DOHH2 (cell line): ENCODE results near the gene NRCAM.

Experiments
- H3F3A ChIP-seq: fragments of 200-600 bp; sonication (generic), shearing (Covaris generic); 2 replicates; pipeline ENCODE4 v1.6.0; 2016; ENCODE audit warnings: antibody characterized with exemption, mild to moderate bottlenecking; ENCODE audit not compliant: control insufficient read depth, insufficient read depth
- H3K27ac ChIP-seq: fragments of 200-600 bp; sonication (generic); 2 replicates; pipeline ENCODE4 v1.5.1; 2014; ENCODE audit warnings: low read depth, mild to moderate bottlenecking, low read length, moderate library complexity
- H3K27me3 ChIP-seq: fragments of 200-600 bp; sonication (generic); 2 replicates; pipeline ENCODE4 v1.6.1; 2014; ENCODE audit warnings: mild to moderate bottlenecking, low read length, mixed read lengths; ENCODE audit not compliant: control insufficient read depth
- H3K36me3 ChIP-seq: fragments of 200-600 bp; sonication (generic); 2 replicates; pipeline ENCODE4 v1.6.1; 2014; ENCODE audit warnings: mild to moderate bottlenecking, low read length, moderate library complexity, mixed read lengths; ENCODE audit not compliant: control insufficient read depth
- H3K4me1 ChIP-seq: fragments of 200-600 bp; sonication (generic); 2 replicates; pipeline ENCODE4 v1.6.1; 2014; ENCODE audit warnings: mild to moderate bottlenecking, low read length, mixed read lengths; ENCODE audit not compliant: control insufficient read depth
- H3K4me2 ChIP-seq: fragments of 200-600 bp; sonication (generic); 2 replicates; pipeline ENCODE4 v1.6.0; 2014; ENCODE audit warnings: mild to moderate bottlenecking, low read length, moderate library complexity
- H3K4me3 ChIP-seq: fragments of 200-600 bp; sonication (generic); 2 replicates; pipeline ENCODE4 v1.5.1; 2014; ENCODE audit warnings: mild to moderate bottlenecking, low read length, mixed read lengths
- H3K79me2 ChIP-seq: fragments of 200-600 bp; sonication (generic); 2 replicates; pipeline ENCODE4 v1.6.1; 2014; ENCODE audit warnings: mild to moderate bottlenecking, low read length, mixed read lengths; ENCODE audit not compliant: control insufficient read depth
- H3K9me2 ChIP-seq: fragments of 200-600 bp; sonication (generic); replicated peaks from 2 replicates; pipeline ENCODE4 v1.6.1; 2014; ENCODE audit warnings: mild to moderate bottlenecking, low read length, mixed read lengths; ENCODE audit not compliant: control insufficient read depth
- H3K9me3 ChIP-seq: fragments of 200-600 bp; sonication (generic); 2 replicates; pipeline ENCODE4 v1.6.1; 2014; ENCODE audit warnings: antibody characterized with exemption, low read length, mixed read lengths; ENCODE audit not compliant: control insufficient read depth, insufficient read depth
- H4K20me1 ChIP-seq: fragments of 200-600 bp; sonication (generic); 2 replicates; pipeline ENCODE4 v1.6.0; 2014; ENCODE audit warnings: low read depth, mild to moderate bottlenecking, antibody characterized with exemption, low read length, moderate library complexity; ENCODE audit not compliant: control insufficient read depth, insufficient read depth
- CTCF ChIP-seq: fragments of 200-600 bp; sonication (generic); IDR thresholded peaks from one replicate; pipeline ENCODE4 v1.5.1; 2014; ENCODE audit warnings: antibody characterized with exemption, mild to moderate bottlenecking, low read depth, low read length; ENCODE audit not compliant: poor library complexity, severe bottlenecking
- EZH2phosphoT487 ChIP-seq: fragments of 200-600 bp; sonication (generic); IDR thresholded peaks from 2 replicates; pipeline ENCODE4 v1.6.1; 2017; ENCODE audit warnings: borderline replicate concordance, mild to moderate bottlenecking, antibody characterized with exemption, low read length, moderate library complexity, mixed read lengths

Gene NRCAM

GRCh38 chr7:108415821-108416536 lies 40.3 kb downstream of the NRCAM start:
- Histone ChIP-seq H3K27ac (peak overlapping the region; percentile 81), H3K79me2 (no peaks in the 10 kb centered on the region), H3K36me3 (no peaks in the 10 kb centered on the region), H3K4me1 (peaks cover 50% of the 10 kb centered on the region), H4K20me1 (peaks cover 7% of the 10 kb centered on the region; the same call in 1 of the 2 replicates), H3K27me3 (peaks cover 58% of the 10 kb centered on the region), H3K4me3 (peak overlapping the region; percentile 56), H3F3A (peaks cover 17% of the 10 kb centered on the region), H3K9me3 (no peaks in the 10 kb centered on the region), H3K4me2 (peak overlapping the region; percentile 70), H3K9me2 (no peaks in the 10 kb centered on the region)
- TF ChIP-seq CTCF = no peak
- TF ChIP-seq EZH2phosphoT487 = no peak

GRCh38 chr7:108415084-108415483 lies 41.2 kb downstream of the NRCAM start:
- H3K4me1 ChIP-seq = peaks cover 50% of the 10 kb centered on the region
- peaks cover 17% of the 10 kb centered on the region for H3F3A ChIP-seq
- H4K20me1 ChIP-seq = peaks cover 7% of the 10 kb centered on the region; the same call in 1 of the 2 replicates
- peak overlapping the region; percentile 56; the same call in 1 of the 2 replicates for H3K4me3 ChIP-seq
- no peaks in the 10 kb centered on the region for H3K9me3 ChIP-seq
- no peak for TF ChIP-seq EZH2phosphoT487
- H3K27ac ChIP-seq = peak overlapping the region; percentile 81
- H3K79me2 ChIP-seq = no peaks in the 10 kb centered on the region
- H3K36me3 ChIP-seq = no peaks in the 10 kb centered on the region
- no peaks in the 10 kb centered on the region for H3K9me2 ChIP-seq
- peak overlapping the region; percentile 70 for H3K4me2 ChIP-seq
- peaks cover 49% of the 10 kb centered on the region for H3K27me3 ChIP-seq

- TF ChIP-seq EZH2phosphoT487 (no peak), CTCF (no peak)
- H3K27me3 ChIP-seq = peaks cover 38% of the 10 kb centered on the region
- H3K27ac ChIP-seq = no peak overlapping the region
- no peaks in the 10 kb centered on the region for H3K9me2 ChIP-seq
- peaks cover 48% of the 10 kb centered on the region for H3K4me1 ChIP-seq
- H3K79me2 ChIP-seq = no peaks in the 10 kb centered on the region
- peaks cover 7% of the 10 kb centered on the region; the same call in 1 of the 2 replicates for H4K20me1 ChIP-seq
- H3K36me3 ChIP-seq = no peaks in the 10 kb centered on the region
- no peak overlapping the region for H3K4me2 ChIP-seq
- H3F3A ChIP-seq = peaks cover 17% of the 10 kb centered on the region
- no peaks in the 10 kb centered on the region for H3K9me3 ChIP-seq
- H3K4me3 ChIP-seq = no peak overlapping the region
These were observed 42.3 kb downstream of the NRCAM start for GRCh38 chr7:108413782-108414492.

- no peaks in the 10 kb centered on the region for H3K9me3 ChIP-seq
- TF ChIP-seq CTCF = no peak
- no peak for TF ChIP-seq EZH2phosphoT487
- H3K79me2 ChIP-seq = no peaks in the 10 kb centered on the region
- no peak overlapping the region for H3K27ac ChIP-seq
- H3K4me3 ChIP-seq = no peak overlapping the region
- peaks cover 32% of the 10 kb centered on the region for H3K27me3 ChIP-seq
- H4K20me1 ChIP-seq = peaks cover 7% of the 10 kb centered on the region; the same call in 1 of the 2 replicates
- H3K9me2 ChIP-seq = no peaks in the 10 kb centered on the region
- H3K4me1 ChIP-seq = peaks cover 46% of the 10 kb centered on the region
- no peak overlapping the region for H3K4me2 ChIP-seq
- H3K36me3 ChIP-seq = no peaks in the 10 kb centered on the region
- peaks cover 17% of the 10 kb centered on the region for H3F3A ChIP-seq
These were observed 42.9 kb downstream of the NRCAM start for GRCh38 chr7:108413337-108413736.
